Nephron progenitor cell (in vitro differentiated cells): ENCODE results near the gene KSR1.
A peak's percentile ranks its signal among the peaks of the same experiment; 100 is the strongest.

Source experiments
- DNase-seq: peaks from one replicate; pipeline ENCODE4 v3.0.0; 2021
- H3K27ac Mint-ChIP-seq: 2 replicates; pipeline ENCODE4 v1.8.0; 2021; ENCODE audit warnings: mild to moderate bottlenecking, moderate library complexity, mixed read lengths
- H3K27me3 Mint-ChIP-seq: 2 replicates; pipeline ENCODE4 v1.8.0; 2021; ENCODE audit warnings: mild to moderate bottlenecking, low read depth, mixed read lengths; ENCODE audit not compliant: poor library complexity
- H3K36me3 Mint-ChIP-seq: 2 replicates; pipeline ENCODE4 v1.8.0; 2021; ENCODE audit warnings: low read depth, mixed read lengths
- H3K4me1 Mint-ChIP-seq: 2 replicates; pipeline ENCODE4 v1.8.0; 2021; ENCODE audit warnings: mixed read lengths
- H3K4me3 Mint-ChIP-seq: 2 replicates; pipeline ENCODE4 v1.8.0; 2021; ENCODE audit warnings: mild to moderate bottlenecking, moderate library complexity, mixed read lengths
- H3K9me3 Mint-ChIP-seq: 2 replicates; pipeline ENCODE4 v1.8.0; 2021; ENCODE audit warnings: mild to moderate bottlenecking, moderate library complexity, mixed read lengths
- CTCF ChIP-seq: fragments of 200-600 bp; sonication (generic); IDR thresholded peaks from 2 replicates; pipeline ENCODE4 v1.5.0; 2021; ENCODE audit warnings: antibody characterized with exemption

Gene KSR1

GRCh38 chr17:27609611-27610303 is 153.5 kb downstream of the KSR1 start:
- peaks cover 14% of the 10 kb centered on the region for H3K36me3 Mint-ChIP-seq
- no peak overlapping the region for H3K27ac Mint-ChIP-seq
- H3K4me1 Mint-ChIP-seq = no peaks in the 10 kb centered on the region
- H3K9me3 Mint-ChIP-seq = no peaks in the 10 kb centered on the region
- H3K4me3 Mint-ChIP-seq = no peak overlapping the region
- DNase-seq = peak; percentile 32
- no peaks in the 10 kb centered on the region for H3K27me3 Mint-ChIP-seq
- peak; percentile 50 for TF ChIP-seq CTCF

- Mint-ChIP-seq H3K27ac (no peak overlapping the region), H3K36me3 (peaks cover 19% of the 10 kb centered on the region), H3K4me3 (no peak overlapping the region), H3K9me3 (no peaks in the 10 kb centered on the region), H3K27me3 (no peaks in the 10 kb centered on the region), H3K4me1 (no peaks in the 10 kb centered on the region)
- no peak for TF ChIP-seq CTCF
- DNase-seq = no peak
Measured at GRCh38 chr17:27610304-27610677, 154.0 kb downstream of the KSR1 start.

- H3K4me1 Mint-ChIP-seq = no peaks in the 10 kb centered on the region
- no peak overlapping the region for H3K4me3 Mint-ChIP-seq
- DNase-seq = no peak
- no peaks in the 10 kb centered on the region for H3K9me3 Mint-ChIP-seq
- peaks cover 22% of the 10 kb centered on the region for H3K36me3 Mint-ChIP-seq
- H3K27me3 Mint-ChIP-seq = no peaks in the 10 kb centered on the region
- no peak for TF ChIP-seq CTCF
- no peak overlapping the region for H3K27ac Mint-ChIP-seq
Measured at GRCh38 chr17:27612160-27612770, 156.0 kb downstream of the KSR1 start.

- no peak for DNase-seq
- no peak overlapping the region for H3K27ac Mint-ChIP-seq
- H3K9me3 Mint-ChIP-seq = no peaks in the 10 kb centered on the region
- H3K4me1 Mint-ChIP-seq = no peaks in the 10 kb centered on the region
- H3K27me3 Mint-ChIP-seq = peaks cover 3% of the 10 kb centered on the region
- no peak for TF ChIP-seq CTCF
- peaks cover 22% of the 10 kb centered on the region for H3K36me3 Mint-ChIP-seq
- H3K4me3 Mint-ChIP-seq = no peak overlapping the region
Measured at GRCh38 chr17:27613433-27613832, 157.2 kb downstream of the KSR1 start.

- Mint-ChIP-seq H3K27ac (no peak overlapping the region), H3K27me3 (peaks cover 7% of the 10 kb centered on the region), H3K4me1 (no peaks in the 10 kb centered on the region), H3K36me3 (peaks cover 18% of the 10 kb centered on the region), H3K4me3 (no peak overlapping the region), H3K9me3 (no peaks in the 10 kb centered on the region)
- no peak for DNase-seq
- no peak for TF ChIP-seq CTCF
Measured at GRCh38 chr17:27615121-27615520, 158.9 kb downstream of the KSR1 start.

GRCh38 chr17:27616414-27616813 is 160.2 kb downstream of the KSR1 start:
- Mint-ChIP-seq H3K27ac (no peak overlapping the region), H3K9me3 (no peaks in the 10 kb centered on the region), H3K4me3 (no peak overlapping the region), H3K27me3 (peaks cover 7% of the 10 kb centered on the region), H3K4me1 (no peaks in the 10 kb centered on the region), H3K36me3 (peaks cover 18% of the 10 kb centered on the region)
- no peak for TF ChIP-seq CTCF
- no peak for DNase-seq
